HCT116 (cell line): ENCODE results near the gene HELT. TPM values are rescaled to one million over a fixed set of nuclear protein-coding genes. Genes with fewer than 3 reads are reported as not detected.

Experiments used
- ATAC-seq: fragments of 200-7000 bp; cut with Tn5 transposase; 2 replicates; pipeline ENCODE4 v1.9.1; 2020; ENCODE audit warnings: mild to moderate bottlenecking, moderate library complexity
- BruUV-seq: library from RNA; stranded (reverse); fragments of 400-500 nt; replicated peaks from 2 replicates; lab custom pipeline; 2021; lab: Mats Ljungman, UMichigan
- CTCF ChIA-PET: fragments of 300-600 bp; sonication (Branson Sonifier 250); formaldehyde crosslinking; loops from one replicate; lab custom pipeline; 2021; ENCODE audit warnings: antibody characterized with exemption; lab: Charles Lee
- POLR2A ChIA-PET: fragments of 300-600, 350-600 bp; sonication (Branson Sonifier 250); formaldehyde crosslinking; loops from one replicate; lab custom pipeline; 2021; ENCODE audit warnings: antibody characterized with exemption; lab: Charles Lee
- RAD21 ChIA-PET, 2 experiments: fragments of 300-600 bp; sonication (Branson Sonifier 250); formaldehyde crosslinking; loops; one replicate each; lab custom pipeline; 2023; ENCODE audit warnings: low total read pairs in 2 of 2; ENCODE audit not compliant: uncharacterized antibody in 2 of 2, unreplicated experiment in 2 of 2, low non-redundant PET in 1 of 2; lab: Charles Lee
- DNase-seq: peaks from one replicate; pipeline ENCODE4 v3.0.0-alpha.2; 2010; ENCODE audit warnings: low read depth, low spot score
- H2AFZ ChIP-seq: fragments of 200-600 bp; shearing (Covaris generic), sonication (generic); 2 replicates; pipeline ENCODE4 v1.6.1; 2017; ENCODE audit warnings: low read depth, mixed run types, mixed read lengths, antibody characterized with exemption, low read length; ENCODE audit not compliant: poor library complexity, severe bottlenecking
- H3K27ac ChIP-seq: 2 replicates; pipeline ENCODE4 v1.5.1; 2012; ENCODE audit warnings: low read depth, low read length
- H3K27me3 ChIP-seq: fragments of 200-600 bp; sonication (generic); 2 replicates; pipeline ENCODE4 v1.6.1; 2016; ENCODE audit warnings: mixed run types, low read length, mixed read lengths; ENCODE audit not compliant: insufficient read depth
- H3K36me3 ChIP-seq, 2 experiments: fragments of 200-500 bp in 1 of 2; fragments of 200-600 bp in 1 of 2; sonication (Bioruptor generic) in 1 of 2; sonication (generic) in 1 of 2; 2 replicates each; pipeline versions ENCODE4 v1.5.1 to v1.6.1; 2014 to 2016; ENCODE audit warnings: low read length in 2 of 2, inconsistent platforms in 1 of 2, mixed read lengths in 1 of 2, mixed run types in 1 of 2; ENCODE audit not compliant: insufficient read depth in 2 of 2, control insufficient read depth in 1 of 2
- H3K4me1 ChIP-seq, 2 experiments: fragments of 200-600 bp in 1 of 2; sonication (generic) in 1 of 2; 2 replicates each; pipeline versions ENCODE4 v1.5.1 to v1.6.1; 2012 to 2017; ENCODE audit warnings: low read length in 2 of 2, inconsistent platforms in 1 of 2, mild to moderate bottlenecking in 1 of 2, mixed read lengths in 1 of 2, mixed run types in 1 of 2, moderate library complexity in 1 of 2; ENCODE audit not compliant: insufficient read depth in 2 of 2, control insufficient read depth in 1 of 2
- H3K4me2 ChIP-seq: fragments of 200-600 bp; sonication (generic); 2 replicates; pipeline ENCODE4 v1.6.1; 2017; ENCODE audit warnings: mixed run types, low read length, mixed read lengths
- H3K4me3 ChIP-seq, 2 experiments: fragments of 200-600 bp in 1 of 2; sonication (generic) in 1 of 2; replicated peaks in 1 of 2; 2 replicates each; pipeline ENCODE4 v1.5.1; 2011 to 2016; ENCODE audit warnings: low read length in 2 of 2, control low read depth in 1 of 2, low read depth in 1 of 2, mild to moderate bottlenecking in 1 of 2, mixed read lengths in 1 of 2, mixed run types in 1 of 2
- H3K79me2 ChIP-seq: fragments of 200-600 bp; sonication (generic); 2 replicates; pipeline ENCODE4 v1.6.1; 2017; ENCODE audit warnings: mild to moderate bottlenecking, mixed run types, low read length, moderate library complexity, mixed read lengths; ENCODE audit not compliant: insufficient read depth
- H3K9ac ChIP-seq: fragments of 200-600 bp; sonication (generic); 2 replicates; pipeline ENCODE4 v1.6.1; 2016; ENCODE audit warnings: low read length, mixed read lengths
- H3K9me2 ChIP-seq: fragments of 200-600 bp; sonication (generic), shearing (Covaris generic); 2 replicates; pipeline ENCODE4 v1.6.1; 2017; ENCODE audit warnings: mixed run types, mild to moderate bottlenecking, moderate library complexity; ENCODE audit not compliant: insufficient read depth
- H3K9me3 ChIP-seq, 2 experiments: fragments of 200-500 bp in 1 of 2; fragments of 200-600 bp in 1 of 2; sonication (Bioruptor generic) in 1 of 2; sonication (generic) in 1 of 2; 2 replicates each; pipeline ENCODE4 v1.6.1; 2014 to 2017; ENCODE audit warnings: low read length in 2 of 2, mixed read lengths in 2 of 2, inconsistent platforms in 1 of 2, low read depth in 1 of 2, mild to moderate bottlenecking in 1 of 2, mixed run types in 1 of 2, moderate library complexity in 1 of 2; ENCODE audit not compliant: control insufficient read depth in 1 of 2, insufficient read depth in 1 of 2
- H4K20me1 ChIP-seq: fragments of 200-600 bp; sonication (generic), shearing (Covaris generic); 2 replicates; pipeline ENCODE4 v1.6.1; 2017; ENCODE audit warnings: mixed run types, mild to moderate bottlenecking, moderate library complexity; ENCODE audit not compliant: insufficient read depth
- ATF3 ChIP-seq: IDR thresholded peaks from 2 replicates; pipeline ENCODE4 v1.6.1; 2012
- REST ChIP-seq: IDR thresholded peaks from 2 replicates; pipeline ENCODE4 v1.6.1; 2012; ENCODE audit warnings: low read depth
- ZBTB33 ChIP-seq: IDR thresholded peaks from 2 replicates; pipeline ENCODE4 v1.6.1; 2011; ENCODE audit warnings: mild to moderate bottlenecking, low read length, moderate library complexity; ENCODE audit not compliant: insufficient replicate concordance; ENCODE audit errors: extremely low read depth
- ZFX ChIP-seq: fragments of 450-650 bp; IDR thresholded peaks from 2 replicates; pipeline ENCODE4 v1.6.1; 2017
- intact Hi-C: fragments of 100-400 bp; cut with micrococcal nuclease; formaldehyde crosslinking; loops from 2 replicates; pipeline ENCODE4 v1.10.0; 2022
- total RNA-seq: library from RNA; stranded (reverse); gene quantifications from one replicate; pipeline ENCODE4 v1.2.1, GENCODE V29; 2021; ENCODE audit not compliant: unreplicated experiment

Gene HELT
- total RNA-seq, 1 experiment from 2014 or later: not detected

GRCh38 chr4:184992422-184992821, 25.9 kb upstream of the HELT start:
- Histone ChIP-seq H3K27me3 (peaks cover 12% of the 10 kb centered on the region), H3K27ac (no peak overlapping the region), H4K20me1 (no peaks in the 10 kb centered on the region), H3K36me3 (no peaks in the 10 kb centered on the region)
- no TSS peak for BruUV-seq
- POLR2A ChIA-PET: no interaction called here
- CTCF ChIA-PET: no interaction called here
- no peak for DNase-seq
- no peak for TF ChIP-seq ZFX
- no peak for TF ChIP-seq ATF3
- TF ChIP-seq REST: no peak
- TF ChIP-seq ZBTB33: no peak
- TF ChIP-seq, all 23 proteins: peak for 0
- Histone ChIP-seq H3K9me2 (no peaks in the 10 kb centered on the region), H3K79me2 (no peaks in the 10 kb centered on the region), H2AFZ (no peak overlapping the region), H3K4me1 (no peaks in the 10 kb centered on the region; a peak in 1 of 4 replicates), H3K9me3 (no peaks in the 10 kb centered on the region), H3K4me3 (no peak overlapping the region), H3K4me2 (no peak overlapping the region), H3K9ac (no peak overlapping the region)
- intact Hi-C loops: no loop called here
- ATAC-seq: no peak
- RAD21 ChIA-PET: no interaction called here
